ENCODE results near the gene PRKCA.

DNA sequence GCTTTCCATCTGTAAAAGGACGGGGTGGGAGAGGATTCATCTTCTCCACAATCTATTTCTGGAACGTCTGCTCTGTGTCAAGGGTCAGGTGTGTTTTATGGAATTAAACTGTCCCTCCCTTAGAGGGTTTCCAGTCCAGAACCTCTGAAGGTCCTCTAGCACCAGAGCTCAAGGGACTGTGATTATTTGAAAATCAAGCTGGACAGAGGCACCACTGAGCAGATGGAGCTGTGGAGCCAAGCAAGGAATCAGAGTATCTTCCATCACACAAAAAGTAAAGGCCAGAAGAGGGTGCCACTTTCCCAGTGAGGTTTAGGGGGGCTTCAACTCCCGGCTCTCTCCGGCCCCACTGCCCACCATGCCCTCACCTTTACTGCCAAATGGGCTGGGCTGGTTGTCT, 539.3 kb downstream of the PRKCA start:
- TF ChIP-seq, protein P1, sequence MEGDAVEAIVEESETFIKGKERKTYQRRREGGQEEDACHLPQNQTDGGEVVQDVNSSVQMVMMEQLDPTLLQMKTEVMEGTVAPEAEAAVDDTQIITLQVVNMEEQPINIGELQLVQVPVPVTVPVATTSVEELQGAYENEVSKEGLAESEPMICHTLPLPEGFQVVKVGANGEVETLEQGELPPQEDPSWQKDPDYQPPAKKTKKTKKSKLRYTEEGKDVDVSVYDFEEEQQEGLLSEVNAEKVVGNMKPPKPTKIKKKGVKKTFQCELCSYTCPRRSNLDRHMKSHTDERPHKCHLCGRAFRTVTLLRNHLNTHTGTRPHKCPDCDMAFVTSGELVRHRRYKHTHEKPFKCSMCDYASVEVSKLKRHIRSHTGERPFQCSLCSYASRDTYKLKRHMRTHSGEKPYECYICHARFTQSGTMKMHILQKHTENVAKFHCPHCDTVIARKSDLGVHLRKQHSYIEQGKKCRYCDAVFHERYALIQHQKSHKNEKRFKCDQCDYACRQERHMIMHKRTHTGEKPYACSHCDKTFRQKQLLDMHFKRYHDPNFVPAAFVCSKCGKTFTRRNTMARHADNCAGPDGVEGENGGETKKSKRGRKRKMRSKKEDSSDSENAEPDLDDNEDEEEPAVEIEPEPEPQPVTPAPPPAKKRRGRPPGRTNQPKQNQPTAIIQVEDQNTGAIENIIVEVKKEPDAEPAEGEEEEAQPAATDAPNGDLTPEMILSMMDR (IDR thresholded peaks at IDR 0.05) = no peak
- TF ChIP-seq POLR2A (IDR thresholded peaks at IDR 0.05) (no peak), EP300 (IDR thresholded peaks at IDR 0.05) (no peak)
